ENCODE measurements around the gene LMO2. TPM values are rescaled to one million over a fixed set of nuclear protein-coding genes. Genes with fewer than 3 reads are reported as not detected.

The LMO2 gene
- polyA plus RNA-seq, 3 donors, result 48.8 to 140 (median 75.8) TPM

- Histone ChIP-seq H3K4me2 (replicated peaks; ENCODE audit: extremely low read depth, low read length, poor library complexity, severe bottlenecking) (peak overlapping the region; percentile 48), H3K27me3 (ENCODE audit: control insufficient read depth in 2 of 2, insufficient read depth in 2 of 2, low read length in 2 of 2) (no peaks in the 10 kb centered on the region), H3K4me3 (replicated peaks in 1 of 3; ENCODE audit: low read depth in 2 of 3, low read length in 3 of 3) (peak overlapping the region in 1 of 3 experiments; percentile 3), H3K79me2 (ENCODE audit: insufficient read depth, low read length) (no peaks in the 10 kb centered on the region), H4K20me1 (ENCODE audit: insufficient read depth, low read length) (no peaks in the 10 kb centered on the region), H2AFZ (ENCODE audit: insufficient read depth, low read depth, low read length, poor library complexity, severe bottlenecking) (peak overlapping the region; percentile 59), H3K27ac (ENCODE audit: low read depth in 1 of 2, low read length in 2 of 2) (no peak overlapping the region), H3K36me3 (replicated peaks in 1 of 2; ENCODE audit: control insufficient read depth in 1 of 2, insufficient read depth in 2 of 2, low read length in 2 of 2) (no peaks in the 10 kb centered on the region), H3K9ac (ENCODE audit: insufficient read depth, low read length, poor library complexity, severe bottlenecking) (no peak overlapping the region), H3K9me3 (replicated peaks in 1 of 2; ENCODE audit: control insufficient read depth in 1 of 2, insufficient read depth in 1 of 2, low read length in 2 of 2) (no peaks in the 10 kb centered on the region), H3K4me1 (ENCODE audit: control insufficient read depth in 1 of 2, insufficient read depth in 2 of 2, low read length in 2 of 2) (peaks cover 55 to 57% of the 10 kb centered on the region in 2 donors)
- peaks cover 2 to 7% of the 10 kb centered on the region in 2 donors for H3K36me3 Mint-ChIP-seq
- intact Hi-C loops (cut with micrococcal nuclease), result loop anchor here in 1 of 2 donors (10.0 kb wide), 1 partner anchor 62 kb away; no protein-coding TSS in a partner anchor
- peak overlapping the region in 1 of 2 donors; percentile 83 for H3K4me3 Mint-ChIP-seq
- H3K4me1 Mint-ChIP-seq, result peaks cover 60% of the 10 kb centered on the region
- peaks cover 0 to under 1% (median 0%) of the 10 kb centered on the region in 3 donors for H3K27me3 Mint-ChIP-seq (ENCODE audit: low read depth in 3 of 3)
- peak overlapping the region in 6 of 7 donors; percentile 35 to 79 (median 62) for H3K27ac Mint-ChIP-seq
- peaks cover 0 to 9% (median 5%) of the 10 kb centered on the region in 7 donors for H3K9me3 Mint-ChIP-seq
- peak in 2 of 3 donors; percentile 39 to 49 for DNase-seq
- TF ChIP-seq, protein P1, sequence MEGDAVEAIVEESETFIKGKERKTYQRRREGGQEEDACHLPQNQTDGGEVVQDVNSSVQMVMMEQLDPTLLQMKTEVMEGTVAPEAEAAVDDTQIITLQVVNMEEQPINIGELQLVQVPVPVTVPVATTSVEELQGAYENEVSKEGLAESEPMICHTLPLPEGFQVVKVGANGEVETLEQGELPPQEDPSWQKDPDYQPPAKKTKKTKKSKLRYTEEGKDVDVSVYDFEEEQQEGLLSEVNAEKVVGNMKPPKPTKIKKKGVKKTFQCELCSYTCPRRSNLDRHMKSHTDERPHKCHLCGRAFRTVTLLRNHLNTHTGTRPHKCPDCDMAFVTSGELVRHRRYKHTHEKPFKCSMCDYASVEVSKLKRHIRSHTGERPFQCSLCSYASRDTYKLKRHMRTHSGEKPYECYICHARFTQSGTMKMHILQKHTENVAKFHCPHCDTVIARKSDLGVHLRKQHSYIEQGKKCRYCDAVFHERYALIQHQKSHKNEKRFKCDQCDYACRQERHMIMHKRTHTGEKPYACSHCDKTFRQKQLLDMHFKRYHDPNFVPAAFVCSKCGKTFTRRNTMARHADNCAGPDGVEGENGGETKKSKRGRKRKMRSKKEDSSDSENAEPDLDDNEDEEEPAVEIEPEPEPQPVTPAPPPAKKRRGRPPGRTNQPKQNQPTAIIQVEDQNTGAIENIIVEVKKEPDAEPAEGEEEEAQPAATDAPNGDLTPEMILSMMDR (IDR thresholded peaks at IDR 0.05), result no peak
- WGBS (ENCODE audit: insufficient coverage), result 26% methylated on average over 8 of the region's 15 CpGs
Measured at GRCh38 chr11:33936725-33937604, 45.1 kb upstream of the LMO2 start.

DNA sequence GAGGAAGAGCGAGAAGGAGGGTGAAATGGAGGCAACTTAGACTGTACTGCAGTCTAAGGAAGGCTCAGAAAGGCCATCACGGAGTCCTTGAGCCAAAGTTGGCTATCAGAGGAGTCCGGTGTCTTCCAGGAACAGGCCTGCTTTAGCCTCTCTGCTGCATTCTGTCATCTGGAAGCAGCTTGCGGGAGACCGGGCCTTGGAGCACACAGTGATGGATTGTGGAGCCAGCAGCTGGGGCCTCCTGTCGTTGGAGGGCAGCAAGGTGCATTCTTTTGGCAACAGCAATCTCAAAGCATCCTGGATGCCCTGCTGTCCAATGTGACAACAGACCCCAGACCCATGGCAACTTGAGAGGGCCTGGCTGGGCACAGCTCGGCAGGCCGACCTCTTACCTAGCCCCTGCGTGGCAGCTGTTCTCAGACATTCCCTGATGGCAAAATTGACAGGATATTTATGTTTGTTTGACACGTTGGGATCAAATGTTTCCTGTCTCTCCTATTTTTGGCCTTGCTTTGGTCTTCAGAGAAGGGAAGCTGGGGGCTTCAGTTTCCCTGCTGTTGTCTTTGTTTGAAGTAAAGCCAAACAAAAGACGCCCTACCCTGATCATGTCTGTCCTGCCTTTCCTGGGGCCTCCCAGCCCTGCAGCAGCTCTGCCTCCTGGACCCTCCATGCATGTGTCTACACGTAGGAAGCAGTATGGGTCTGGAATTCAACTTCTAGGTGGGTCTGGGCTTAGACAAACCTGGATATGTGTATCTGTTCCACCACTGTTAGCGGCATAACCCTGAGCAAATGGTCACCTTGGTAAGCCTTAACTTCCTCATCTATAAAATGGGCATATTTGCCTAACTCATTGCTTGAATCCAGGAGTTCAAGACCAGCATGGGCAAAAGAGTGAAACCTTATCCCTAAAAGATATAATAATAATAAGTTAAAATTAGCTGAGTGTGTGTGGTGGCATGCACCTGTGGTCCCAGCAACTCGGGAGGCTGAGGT, 43.9 kb upstream of the LMO2 start:
- no peak overlapping the region for H3K4me3 Mint-ChIP-seq
- Histone ChIP-seq H3K9ac (ENCODE audit: insufficient read depth, low read length, poor library complexity, severe bottlenecking) (no peak overlapping the region), H3K4me2 (replicated peaks; ENCODE audit: extremely low read depth, low read length, poor library complexity, severe bottlenecking) (no peak overlapping the region), H2AFZ (ENCODE audit: insufficient read depth, low read depth, low read length, poor library complexity, severe bottlenecking) (no peak overlapping the region), H3K4me1 (ENCODE audit: control insufficient read depth in 1 of 2, insufficient read depth in 2 of 2, low read length in 2 of 2) (peaks cover 55 to 58% of the 10 kb centered on the region in 2 donors), H3K27me3 (ENCODE audit: control insufficient read depth in 2 of 2, insufficient read depth in 2 of 2, low read length in 2 of 2) (no peaks in the 10 kb centered on the region), H3K36me3 (replicated peaks in 1 of 2; ENCODE audit: control insufficient read depth in 1 of 2, insufficient read depth in 2 of 2, low read length in 2 of 2) (no peaks in the 10 kb centered on the region), H4K20me1 (ENCODE audit: insufficient read depth, low read length) (no peaks in the 10 kb centered on the region), H3K4me3 (replicated peaks in 1 of 3; ENCODE audit: low read depth in 2 of 3, low read length in 3 of 3) (no peak overlapping the region), H3K9me3 (replicated peaks in 1 of 2; ENCODE audit: control insufficient read depth in 1 of 2, insufficient read depth in 1 of 2, low read length in 2 of 2) (no peaks in the 10 kb centered on the region), H3K27ac (ENCODE audit: low read depth in 1 of 2, low read length in 2 of 2) (no peak overlapping the region), H3K79me2 (ENCODE audit: insufficient read depth, low read length) (no peaks in the 10 kb centered on the region)
- H3K4me1 Mint-ChIP-seq, result peaks cover 60% of the 10 kb centered on the region
- TF ChIP-seq, protein P1 (IDR thresholded peaks at IDR 0.05), result no peak
- 71% methylated on average over 7 of the region's 14 CpGs for WGBS (ENCODE audit: insufficient coverage)
- H3K27ac Mint-ChIP-seq, result no peak overlapping the region
- DNase-seq, result no peak
- H3K9me3 Mint-ChIP-seq, result peaks cover 0 to 11% (median 7%) of the 10 kb centered on the region in 7 donors
- H3K27me3 Mint-ChIP-seq (ENCODE audit: low read depth in 3 of 3), result no peaks in the 10 kb centered on the region
- H3K36me3 Mint-ChIP-seq, result peaks cover 4 to 7% of the 10 kb centered on the region in 2 donors
- intact Hi-C loops (cut with micrococcal nuclease), result loop anchor here in 1 of 2 donors (10.0 kb wide), 1 partner anchor 61 kb away; no protein-coding TSS in a partner anchor

Data from CD14-positive monocyte (primary cell).